GM12878 (cell line): ENCODE measurements around the gene SOSTDC1. TPM values are rescaled to one million over a fixed set of nuclear protein-coding genes. Genes with fewer than 3 reads are reported as not detected.

Source experiments
- ATAC-seq: fragments of 200-7000 bp; cut with Tn5 transposase; 3 replicates; pipeline ENCODE4 v1.9.1; 2020; ENCODE audit warnings: mild to moderate bottlenecking, moderate library complexity
- BruUV-seq: library from RNA; stranded (reverse); fragments of 400-500 nt; replicated peaks from 2 replicates; lab custom pipeline; 2021; lab: Mats Ljungman, UMichigan
- CTCF ChIA-PET: fragments of 300-600 bp; sonication (Branson Sonifier 250); formaldehyde crosslinking; extraction: SDS; loops from one replicate; lab custom pipeline; 2021; ENCODE audit warnings: inconsistent platforms; lab: Yijun Ruan, JAX
- POLR2A ChIA-PET: fragments of 350-600 bp; formaldehyde crosslinking; extraction: SDS; loops from one replicate; lab custom pipeline; 2021; ENCODE audit warnings: inconsistent platforms; lab: Charles Lee
- RAD21 ChIA-PET: fragments of 300-600 bp; sonication (Branson Sonifier 250); formaldehyde crosslinking; loops from one replicate; lab custom pipeline; 2023; ENCODE audit warnings: antibody characterized with exemption; ENCODE audit not compliant: unreplicated experiment; lab: Charles Lee
- SMC1A ChIA-PET: fragments of 300-600 bp; sonication (Branson Sonifier 250); formaldehyde crosslinking; loops from one replicate; lab custom pipeline; 2023; ENCODE audit not compliant: unreplicated experiment, uncharacterized antibody; lab: Charles Lee
- DNase-seq: peaks from one replicate; pipeline ENCODE4 v3.0.0-alpha.2; 2011; ENCODE audit warnings: low read depth, low spot score
- FAIRE-seq: peaks from 3 replicates; lab custom pipeline; 2011; peaks lifted over from hg19 to GRCh38; lab: Jason Lieb, UNC
- H2AFZ ChIP-seq: 2 replicates; pipeline ENCODE4 v1.6.0; 2011; ENCODE audit warnings: low read depth, low read length, control low read depth; ENCODE audit not compliant: control insufficient read depth
- H3K27ac ChIP-seq: 2 replicates; pipeline ENCODE4 v1.5.1; 2011; ENCODE audit warnings: control low read depth; ENCODE audit not compliant: control insufficient read depth, insufficient read depth
- H3K27me3 ChIP-seq, 2 experiments: replicated peaks in 1 of 2; 2 replicates each; pipeline versions ENCODE4 v1.6.0 to v1.6.1; 2011; ENCODE audit warnings: low read length in 1 of 2; ENCODE audit not compliant: control insufficient read depth in 2 of 2, insufficient read depth in 2 of 2
- H3K36me3 ChIP-seq, 2 experiments: 2 replicates each; pipeline ENCODE4 v1.5.1; 2011; ENCODE audit warnings: low read length in 1 of 2; ENCODE audit not compliant: control insufficient read depth in 2 of 2, insufficient read depth in 2 of 2
- H3K4me1 ChIP-seq: 2 replicates; pipeline ENCODE4 v1.6.1; 2011; ENCODE audit warnings: mild to moderate bottlenecking, low read length, moderate library complexity, mixed read lengths; ENCODE audit not compliant: control insufficient read depth, insufficient read depth
- H3K4me2 ChIP-seq: 2 replicates; pipeline ENCODE4 v1.6.0; 2011; ENCODE audit warnings: control low read depth; ENCODE audit not compliant: control insufficient read depth, insufficient read depth
- H3K4me3 ChIP-seq: fragments of 200-600 bp; sonication (generic); 2 replicates; pipeline ENCODE4 v1.5.1; 2016
- H3K79me2 ChIP-seq: 2 replicates; pipeline ENCODE4 v1.6.0; 2011; ENCODE audit warnings: low read length; ENCODE audit not compliant: control insufficient read depth, insufficient read depth
- H3K9ac ChIP-seq: 2 replicates; pipeline ENCODE4 v1.8.0; 2011; ENCODE audit warnings: low read length, control low read depth, mixed read lengths; ENCODE audit not compliant: control insufficient read depth, insufficient read depth
- H3K9me3 ChIP-seq: replicated peaks from 3 replicates; pipeline ENCODE4 v1.5.1; 2011; ENCODE audit warnings: mild to moderate bottlenecking, low read length; ENCODE audit not compliant: control insufficient read depth, insufficient read depth
- H4K20me1 ChIP-seq: 2 replicates; pipeline ENCODE4 v1.6.0; 2011; ENCODE audit not compliant: control insufficient read depth, insufficient read depth
- ASH2L ChIP-seq: fragments of 300-600, 200-600 bp; sonication (generic); IDR thresholded peaks from 2 replicates; pipeline ENCODE4 v1.6.1; 2017; ENCODE audit warnings: low read depth, mild to moderate bottlenecking, borderline replicate concordance
- CUX1 ChIP-seq: IDR thresholded peaks from 2 replicates; pipeline ENCODE4 v1.6.1; 2012; ENCODE audit warnings: improper control_type of control experiment, low read depth, low read length; ENCODE audit not compliant: insufficient replicate concordance
- FOS ChIP-seq: IDR thresholded peaks from 3 replicates; pipeline ENCODE4 v1.6.1; 2011; ENCODE audit warnings: borderline replicate concordance; ENCODE audit not compliant: insufficient read length; ENCODE audit errors: extremely low read depth
- NFXL1 ChIP-seq: fragments of 450-650 bp; IDR thresholded peaks from 2 replicates; pipeline ENCODE4 v1.6.1; 2017; ENCODE audit warnings: antibody characterized with exemption, mild to moderate bottlenecking, borderline replicate concordance
- PAX5 ChIP-seq: IDR thresholded peaks from 2 replicates; pipeline ENCODE4 v1.6.1; 2011; ENCODE audit warnings: low read depth, low read length, borderline replicate concordance
- RB1 ChIP-seq: fragments of 450-650 bp; formaldehyde crosslinking; IDR thresholded peaks from 2 replicates; pipeline ENCODE4 v1.6.1; 2017; ENCODE audit warnings: mild to moderate bottlenecking, borderline replicate concordance
- RCOR1 ChIP-seq: conservative IDR thresholded peaks from 2 replicates; pipeline ENCODE4 v1.6.1; 2012; ENCODE audit warnings: low read depth, low read length, improper control_type of control experiment
- SREBF2 ChIP-seq: IDR thresholded peaks from 2 replicates; pipeline ENCODE4 v1.6.1; 2012; ENCODE audit warnings: mild to moderate bottlenecking, low read length
- USF1 ChIP-seq: IDR thresholded peaks from 2 replicates; pipeline ENCODE4 v1.6.1; 2011; ENCODE audit warnings: borderline replicate concordance, low read depth, mild to moderate bottlenecking, moderate library complexity, mixed read lengths, low read length; ENCODE audit not compliant: insufficient read depth; ENCODE audit errors: extremely low read length
- WGBS: methylation state at CpG from one replicate; pipeline ENCODE4 v1.1.6; 2016; ENCODE audit warnings: low lambda C conversion rate; ENCODE audit not compliant: insufficient replicate concordance, insufficient coverage; ENCODE audit errors: missing lambda C conversion rate; 5-methylcytosine and 5-hydroxymethylcytosine counted together
- in situ Hi-C: fragments of 300-500 bp; cut with MboI; formaldehyde crosslinking; loops from 9 replicates; pipeline ENCODE4 v1.14.3; 2018; ENCODE audit warnings: mixed read lengths
- intact Hi-C: fragments of 100-400 bp; cut with micrococcal nuclease; formaldehyde crosslinking; loops from one replicate; pipeline ENCODE4 v1.14.2; 2022; ENCODE audit not compliant: unreplicated experiment
- polyA plus RNA-seq, 11 experiments: library from polyadenylated mRNA; depleted of rRNA in 4 of 11; unstranded in 6 of 11; stranded (reverse) in 5 of 11; fragments of >200 nt; fragmentation: Nextera tagmentation in 4 of 11; fragmentation: Illumina TruSeq in 1 of 11; extraction: Ambion mirVana in 4 of 11; extraction: Trizol in 1 of 11; gene quantifications; 1 replicate in 1 of 11; 2 replicates in 10 of 11; pipeline versions ENCODE4 v1.2.1 to v1.2.3, GENCODE V29; 2011 to 2016; ENCODE audit warnings: inconsistent platforms in 2 of 11, missing spikeins in 2 of 11, low read depth in 1 of 11
- total RNA-seq, 4 experiments: library from RNA; depleted of rRNA in 3 of 4; stranded (reverse); fragments of >200 nt in 3 of 4; fragmentation: Illumina TruSeq in 1 of 4; extraction: Trizol in 1 of 4; gene quantifications; 2 replicates each; pipeline versions ENCODE4 v1.2.1 to v1.2.3, GENCODE V29; 2013 to 2021
- TF ChIP-seq, protein P1 (sequence below): IDR thresholded peaks from 2 replicates; pipeline ENCODE4 v1.6.1; 2012; ENCODE audit warnings: low read depth, low read length, improper control_type of control experiment

Gene SOSTDC1
- total and polyA plus RNA-seq, 10 of the 15 experiments (the other 5 are each of a cell fraction or from before 2014, with no cell fraction given) = not detected

GRCh38 chr7:16514271-16514670, 48.7 kb upstream of the SOSTDC1 start:
- H3K9me3 ChIP-seq = no peaks in the 10 kb centered on the region
- H2AFZ ChIP-seq = no peak overlapping the region
- in situ Hi-C loops = no loop called here
- ChIA-PET SMC1A (interaction anchor here (0.6 to 1.5 kb wide), 2 partner anchors 17 to 1062 kb away, joined by 3 read pairs; no protein-coding TSS in a partner anchor), CTCF (no interaction called here), POLR2A (no interaction called here), RAD21 (no interaction called here)
- H3K79me2 ChIP-seq = no peaks in the 10 kb centered on the region
- H3K36me3 ChIP-seq = no peaks in the 10 kb centered on the region
- FAIRE-seq (no peak), ATAC-seq (no peak), DNase-seq (no peak)
- no peak overlapping the region for H3K9ac ChIP-seq
- no TSS peak for BruUV-seq
- H3K4me2 ChIP-seq = no peak overlapping the region
- H3K27ac ChIP-seq = no peak overlapping the region
- H4K20me1 ChIP-seq = no peaks in the 10 kb centered on the region
- H3K4me3 ChIP-seq = no peak overlapping the region
- no peaks in the 10 kb centered on the region; a peak in 1 of 4 replicates for H3K27me3 ChIP-seq
- H3K4me1 ChIP-seq = no peaks in the 10 kb centered on the region
- intact Hi-C loops = no loop called here
- TF ChIP-seq, protein P1, sequence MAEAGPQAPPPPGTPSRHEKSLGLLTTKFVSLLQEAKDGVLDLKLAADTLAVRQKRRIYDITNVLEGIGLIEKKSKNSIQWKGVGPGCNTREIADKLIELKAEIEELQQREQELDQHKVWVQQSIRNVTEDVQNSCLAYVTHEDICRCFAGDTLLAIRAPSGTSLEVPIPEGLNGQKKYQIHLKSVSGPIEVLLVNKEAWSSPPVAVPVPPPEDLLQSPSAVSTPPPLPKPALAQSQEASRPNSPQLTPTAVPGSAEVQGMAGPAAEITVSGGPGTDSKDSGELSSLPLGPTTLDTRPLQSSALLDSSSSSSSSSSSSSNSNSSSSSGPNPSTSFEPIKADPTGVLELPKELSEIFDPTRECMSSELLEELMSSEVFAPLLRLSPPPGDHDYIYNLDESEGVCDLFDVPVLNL = no peak
- no peak for TF ChIP-seq PAX5
- 43% methylated on average over 1 of the region's 1 CpG for WGBS

DNA sequence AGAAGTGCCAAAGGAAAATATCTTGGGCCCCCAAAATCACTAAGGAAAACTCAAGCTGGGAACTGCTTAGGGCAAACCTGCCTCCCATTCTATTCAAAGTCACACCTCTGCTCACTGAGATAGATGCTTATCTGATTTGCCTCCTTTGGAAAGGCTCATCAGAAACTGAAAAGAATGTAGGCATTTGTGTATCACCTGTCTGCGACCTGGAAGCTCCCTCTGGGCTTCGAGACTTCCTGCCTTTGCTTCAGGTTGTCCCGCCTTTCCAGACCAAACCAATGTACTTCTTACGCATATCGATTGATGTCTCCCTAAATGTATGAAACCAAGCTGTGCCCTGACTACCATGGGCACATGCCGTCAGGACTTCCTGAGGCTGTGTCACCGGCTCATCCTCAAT, 46.6 kb upstream of the SOSTDC1 start:
- H3K4me2 ChIP-seq = no peak overlapping the region
- no peaks in the 10 kb centered on the region for H3K9me3 ChIP-seq
- no peak overlapping the region for H2AFZ ChIP-seq
- WGBS = 48% methylated on average over 7 of the region's 7 CpGs
- CTCF ChIA-PET = no interaction called here
- DNase-seq = no peak
- no peaks in the 10 kb centered on the region for H3K79me2 ChIP-seq
- H3K4me1 ChIP-seq = no peaks in the 10 kb centered on the region
- ATAC-seq = no peak
- no peaks in the 10 kb centered on the region for H4K20me1 ChIP-seq
- RAD21 ChIA-PET = no interaction called here
- intact Hi-C loops (no loop called here), in situ Hi-C loops (no loop called here)
- no peaks in the 10 kb centered on the region for H3K36me3 ChIP-seq
- no peak overlapping the region for H3K4me3 ChIP-seq
- no peak for FAIRE-seq
- no peaks in the 10 kb centered on the region; a peak in 1 of 4 replicates for H3K27me3 ChIP-seq
- BruUV-seq = no TSS peak
- SMC1A ChIA-PET = no interaction called here
- POLR2A ChIA-PET = no interaction called here
- no peak overlapping the region for H3K27ac ChIP-seq
- H3K9ac ChIP-seq = no peak overlapping the region
- TF ChIP-seq FOS (no peak), RCOR1 (no peak), NFXL1 (no peak), ASH2L (no peak), RB1 (no peak), CUX1 (no peak), USF1 (no peak), SREBF2 (no peak)
